PC-3 (cell line): Measurements from ENCODE around the gene REEP6. TPM values are rescaled to one million over a fixed set of nuclear protein-coding genes. Genes with fewer than 3 reads are reported as not detected.
A peak's percentile ranks its signal among the peaks of the same experiment; 100 is the strongest.

Experiments
- ATAC-seq: fragments of 200-7000 bp; cut with Tn5 transposase; 2 replicates; pipeline ENCODE4 v1.9.1; 2020; ENCODE audit warnings: mild to moderate bottlenecking, moderate library complexity
- BruUV-seq: library from RNA; stranded (reverse); fragments of 400-500 nt; replicated peaks from 2 replicates; lab custom pipeline; 2021; lab: Mats Ljungman, UMichigan
- CTCF ChIA-PET: fragments of 300-600 bp; sonication (Branson Sonifier 250); formaldehyde crosslinking; loops from one replicate; lab custom pipeline; 2022; ENCODE audit warnings: antibody characterized with exemption; lab: Charles Lee
- POLR2A ChIA-PET: fragments of 300-600 bp; sonication (Branson Sonifier 250); formaldehyde crosslinking; loops from one replicate; lab custom pipeline; 2022; ENCODE audit warnings: antibody characterized with exemption; ENCODE audit not compliant: unreplicated experiment; lab: Charles Lee
- DNase-seq: peaks from one replicate; pipeline ENCODE4 v3.0.0-alpha.2; 2015
- H2AFZ ChIP-seq: fragments of 300-600 bp; sonication (generic); 2 replicates; pipeline ENCODE4 v1.6.0; 2016; ENCODE audit warnings: antibody characterized with exemption, low read length
- H3F3A ChIP-seq: fragments of 300-600 bp; sonication (generic); one replicate; pipeline ENCODE4 v1.6.0; 2017; ENCODE audit warnings: antibody characterized with exemption, low read length, control low read depth, mild to moderate bottlenecking; ENCODE audit not compliant: unreplicated experiment
- H3K27ac ChIP-seq: fragments of 300-600 bp; sonication (generic); 2 replicates; pipeline ENCODE4 v1.5.1; 2016; ENCODE audit warnings: mild to moderate bottlenecking, low read length
- H3K27me3 ChIP-seq: fragments of 300-600 bp; sonication (generic); 2 replicates; pipeline ENCODE4 v1.6.1; 2016; ENCODE audit warnings: low read length, mixed read lengths
- H3K36me3 ChIP-seq: fragments of 300-600 bp; sonication (generic); 2 replicates; pipeline ENCODE4 v1.6.1; 2016; ENCODE audit warnings: low read depth, mixed run types, low read length, mixed read lengths
- H3K4me1 ChIP-seq: fragments of 300-600 bp; sonication (generic); 2 replicates; pipeline ENCODE4 v1.5.1; 2016; ENCODE audit warnings: low read length; ENCODE audit not compliant: insufficient read depth
- H3K4me2 ChIP-seq: fragments of 300-600 bp; sonication (generic); 2 replicates; pipeline ENCODE4 v1.6.0; 2016; ENCODE audit warnings: low read length
- H3K4me3 ChIP-seq: fragments of 300-600 bp; sonication (generic); 2 replicates; pipeline ENCODE4 v1.5.1; 2016; ENCODE audit warnings: mild to moderate bottlenecking, low read length, mixed read lengths
- H3K79me2 ChIP-seq: fragments of 300-600 bp; sonication (generic); 2 replicates; pipeline ENCODE4 v1.6.1; 2017; ENCODE audit warnings: low read length, mixed read lengths
- H3K9ac ChIP-seq: fragments of 300-600 bp; sonication (generic); 2 replicates; pipeline ENCODE4 v1.6.0; 2016; ENCODE audit warnings: mild to moderate bottlenecking, low read length
- H3K9me2 ChIP-seq: fragments of 300-600 bp; sonication (generic); replicated peaks from 2 replicates; pipeline ENCODE4 v1.6.1; 2016; ENCODE audit warnings: mixed run types, low read length, mixed read lengths
- H3K9me3 ChIP-seq: fragments of 300-600 bp; sonication (generic); 2 replicates; pipeline ENCODE4 v1.6.1; 2016; ENCODE audit warnings: low read length, mixed read lengths
- H4K20me1 ChIP-seq: fragments of 300-600 bp; sonication (generic); 2 replicates; pipeline ENCODE4 v1.6.1; 2016; ENCODE audit warnings: low read length, mixed read lengths
- EZH2 ChIP-seq: fragments of 300-600 bp; sonication (generic); IDR thresholded peaks from one replicate; pipeline ENCODE4 v1.6.1; 2017; ENCODE audit warnings: antibody characterized with exemption, mild to moderate bottlenecking, low read length; ENCODE audit not compliant: unreplicated experiment
- EZH2phosphoT487 ChIP-seq: fragments of 300-600 bp; sonication (generic); IDR thresholded peaks from 2 replicates; pipeline ENCODE4 v1.6.1; 2018; ENCODE audit warnings: mild to moderate bottlenecking, antibody characterized with exemption, low read length, borderline replicate concordance
- intact Hi-C: fragments of 100-400 bp; cut with micrococcal nuclease; formaldehyde crosslinking; loops from 2 replicates; pipeline ENCODE4 v1.9.0; 2023
- total RNA-seq: library from RNA; depleted of rRNA; stranded (reverse); fragments of >200 nt; gene quantifications from 2 replicates; pipeline ENCODE4 v1.2.3, GENCODE V29; 2014
- TF ChIP-seq, protein P1 (sequence below): fragments of 300-600 bp; sonication (generic); conservative IDR thresholded peaks from 2 replicates; pipeline ENCODE4 v1.5.1; 2017; ENCODE audit warnings: antibody characterized with exemption, low read depth, mild to moderate bottlenecking, low read length

REEP6 gene
- total RNA-seq, 1 experiment from 2014 or later: 27.2 TPM

DNA sequence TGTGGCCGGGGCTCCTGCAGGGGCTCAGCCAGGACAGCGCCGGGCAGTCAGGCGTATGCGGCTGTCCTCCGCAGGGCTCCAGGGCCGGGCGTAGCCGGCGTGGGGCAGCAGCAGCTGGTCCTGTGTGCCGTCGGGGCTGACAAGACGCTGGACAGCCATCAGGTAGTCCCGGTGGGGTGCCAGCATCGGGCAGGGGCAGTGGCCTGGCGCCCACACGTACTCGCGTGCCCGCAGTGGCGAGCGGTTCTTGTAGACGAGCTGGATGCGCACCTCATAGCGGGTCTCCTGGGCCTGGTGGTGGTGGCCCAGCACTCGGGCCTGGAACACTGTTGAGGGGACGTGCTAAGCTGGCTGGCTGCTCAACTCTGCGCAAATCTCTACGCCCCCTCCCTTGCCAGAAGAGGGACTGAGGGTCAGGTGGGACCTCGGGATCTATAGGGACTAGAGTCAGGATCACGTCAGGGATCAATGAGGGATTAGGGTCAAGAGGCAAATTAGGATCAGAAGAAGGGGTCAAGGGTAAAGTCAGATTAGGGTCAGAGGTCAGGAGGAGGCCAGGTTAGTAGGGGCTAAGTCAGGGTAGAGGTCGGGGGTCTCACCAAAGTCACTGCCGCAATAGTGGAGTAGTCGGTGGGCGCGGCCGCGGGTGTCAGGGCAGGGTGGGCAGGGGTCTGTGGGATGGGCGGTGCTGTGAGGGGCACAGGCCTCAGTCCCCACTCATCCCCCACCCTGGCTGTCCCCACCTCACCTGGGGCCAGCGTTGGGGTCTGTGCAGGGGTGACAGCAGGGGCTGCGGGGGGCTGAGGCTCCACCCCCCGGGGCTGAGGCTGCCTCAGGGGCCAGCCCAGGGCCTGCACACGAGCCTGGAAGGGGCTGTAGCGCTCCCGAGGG lies 15.3 kb downstream of the REEP6 start:
- intact Hi-C loops: no loop called here
- no peaks in the 10 kb centered on the region for H4K20me1 ChIP-seq
- H3K9ac ChIP-seq: no peak overlapping the region
- TF ChIP-seq EZH2: no peak
- TF ChIP-seq, protein P1, sequence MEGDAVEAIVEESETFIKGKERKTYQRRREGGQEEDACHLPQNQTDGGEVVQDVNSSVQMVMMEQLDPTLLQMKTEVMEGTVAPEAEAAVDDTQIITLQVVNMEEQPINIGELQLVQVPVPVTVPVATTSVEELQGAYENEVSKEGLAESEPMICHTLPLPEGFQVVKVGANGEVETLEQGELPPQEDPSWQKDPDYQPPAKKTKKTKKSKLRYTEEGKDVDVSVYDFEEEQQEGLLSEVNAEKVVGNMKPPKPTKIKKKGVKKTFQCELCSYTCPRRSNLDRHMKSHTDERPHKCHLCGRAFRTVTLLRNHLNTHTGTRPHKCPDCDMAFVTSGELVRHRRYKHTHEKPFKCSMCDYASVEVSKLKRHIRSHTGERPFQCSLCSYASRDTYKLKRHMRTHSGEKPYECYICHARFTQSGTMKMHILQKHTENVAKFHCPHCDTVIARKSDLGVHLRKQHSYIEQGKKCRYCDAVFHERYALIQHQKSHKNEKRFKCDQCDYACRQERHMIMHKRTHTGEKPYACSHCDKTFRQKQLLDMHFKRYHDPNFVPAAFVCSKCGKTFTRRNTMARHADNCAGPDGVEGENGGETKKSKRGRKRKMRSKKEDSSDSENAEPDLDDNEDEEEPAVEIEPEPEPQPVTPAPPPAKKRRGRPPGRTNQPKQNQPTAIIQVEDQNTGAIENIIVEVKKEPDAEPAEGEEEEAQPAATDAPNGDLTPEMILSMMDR: no peak
- no peak for TF ChIP-seq EZH2phosphoT487
- no peaks in the 10 kb centered on the region for H3K9me3 ChIP-seq
- no peaks in the 10 kb centered on the region; the same call in 1 of the 2 replicates for H3K4me1 ChIP-seq
- no peaks in the 10 kb centered on the region for H3K79me2 ChIP-seq
- BruUV-seq: no TSS peak
- H3K4me3 ChIP-seq: no peak overlapping the region
- no peaks in the 10 kb centered on the region for H3F3A ChIP-seq
- no peaks in the 10 kb centered on the region for H3K27me3 ChIP-seq
- ATAC-seq (no peak), DNase-seq (no peak)
- no peak overlapping the region for H3K27ac ChIP-seq
- no peak overlapping the region for H2AFZ ChIP-seq
- no peaks in the 10 kb centered on the region for H3K36me3 ChIP-seq
- no peaks in the 10 kb centered on the region for H3K9me2 ChIP-seq
- CTCF ChIA-PET: no interaction called here
- POLR2A ChIA-PET: no interaction called here
- no peak overlapping the region for H3K4me2 ChIP-seq

DNA sequence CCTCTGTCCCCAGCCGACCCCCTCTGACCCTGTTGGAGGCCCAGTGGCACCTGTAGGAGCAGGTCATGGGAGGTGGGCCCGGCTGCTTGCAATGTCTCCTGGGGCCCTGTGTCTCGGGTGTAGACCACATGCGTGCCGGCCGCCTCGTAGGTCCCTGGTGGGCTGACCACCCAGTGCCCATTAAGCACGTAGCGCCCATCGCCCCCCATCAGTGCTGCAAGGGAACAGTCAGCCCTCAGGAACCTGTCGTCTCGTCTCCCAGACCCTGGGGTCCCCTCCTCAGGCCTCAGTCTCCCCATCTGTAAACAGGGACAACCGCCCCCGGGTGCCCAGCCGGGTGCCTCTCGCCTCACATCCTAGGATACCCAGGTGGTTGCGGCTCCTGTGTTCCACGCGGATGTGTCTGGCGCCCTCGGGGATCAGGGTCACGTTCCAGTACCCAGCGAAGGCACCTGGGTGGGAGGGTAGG lies 16.2 kb downstream of the REEP6 start:
- Histone ChIP-seq H3K79me2 (no peaks in the 10 kb centered on the region), H3K27me3 (no peaks in the 10 kb centered on the region), H3K9me2 (no peaks in the 10 kb centered on the region), H3K27ac (peak overlapping the region; percentile 78; the same call in 1 of the 2 replicates), H3F3A (no peaks in the 10 kb centered on the region), H3K9me3 (no peaks in the 10 kb centered on the region), H3K4me3 (no peak overlapping the region), H3K4me1 (no peaks in the 10 kb centered on the region; the same call in 1 of the 2 replicates), H3K36me3 (no peaks in the 10 kb centered on the region), H4K20me1 (no peaks in the 10 kb centered on the region), H3K4me2 (peak overlapping the region; percentile 90; the same call in 1 of the 2 replicates), H2AFZ (peak overlapping the region; percentile 91; the same call in 1 of the 2 replicates), H3K9ac (no peak overlapping the region)
- TF ChIP-seq EZH2phosphoT487 (no peak), EZH2 (no peak)
- TF ChIP-seq, protein P1: no peak
- no TSS peak for BruUV-seq
- no peak for ATAC-seq
- POLR2A ChIA-PET: no interaction called here
- CTCF ChIA-PET: no interaction called here
- no peak for DNase-seq
- intact Hi-C loops: no loop called here
